K562 (cell line): ENCODE results near the gene ARID4B. TPM values are rescaled to one million over a fixed set of nuclear protein-coding genes. Genes with fewer than 3 reads are reported as not detected.
A peak's percentile ranks its signal among the peaks of the same experiment; 100 is the strongest.

Source experiments
- BDP1 ChIP-seq: IDR thresholded peaks from 3 replicates; pipeline ENCODE4 v1.6.1; 2011; ENCODE audit not compliant: insufficient read length, insufficient read depth
- CCNT2 ChIP-seq: IDR thresholded peaks from 2 replicates; pipeline ENCODE4 v1.6.1; 2011; ENCODE audit warnings: borderline replicate concordance, low read depth, mild to moderate bottlenecking, moderate library complexity, mixed read lengths, low read length; ENCODE audit not compliant: insufficient read length; ENCODE audit errors: extremely low read depth
- NCOA4 ChIP-seq: fragments of 450-650 bp; IDR thresholded peaks from 2 replicates; pipeline ENCODE4 v1.6.1; 2018; ENCODE audit warnings: mild to moderate bottlenecking; ENCODE audit not compliant: partially characterized antibody
- NR4A1 ChIP-seq, 2 experiments: fragments of 250-450 bp in 1 of 2; fragments of 450-650 bp in 1 of 2; sonication (Bioruptor Pico) in 1 of 2; IDR thresholded peaks; 2 replicates each; pipeline versions ENCODE4 v1.4.0 to v1.6.1; 2016 to 2020; ENCODE audit warnings: mild to moderate bottlenecking in 2 of 2, missing compliant biosample characterization in 1 of 2, missing genetic modification characterization in 1 of 2, moderate library complexity in 1 of 2
- POLR2B ChIP-seq: fragments of 450-650 bp; IDR thresholded peaks from 2 replicates; pipeline ENCODE4 v1.6.1; 2018; ENCODE audit warnings: low read depth; ENCODE audit not compliant: partially characterized antibody
- PTRF ChIP-seq: fragments of 450-650 bp; IDR thresholded peaks from 2 replicates; pipeline ENCODE4 v1.6.1; 2016; ENCODE audit warnings: mild to moderate bottlenecking, missing genetic modification characterization, missing compliant biosample characterization
- RNF2 ChIP-seq: sonication (generic); IDR thresholded peaks from 2 replicates; pipeline ENCODE4 v1.6.1; 2016
- SMAD4 ChIP-seq: fragments of 250-450 bp; sonication (Bioruptor Pico); conservative IDR thresholded peaks from 2 replicates; pipeline ENCODE4 v1.8.0; 2021; ENCODE audit warnings: inconsistent platforms, mild to moderate bottlenecking, moderate library complexity
- SMARCA4 ChIP-seq: fragments of 450-650 bp; IDR thresholded peaks from 2 replicates; pipeline ENCODE4 v1.6.1; 2016
- TAL1 ChIP-seq: fragments of 450-650 bp; IDR thresholded peaks from 2 replicates; pipeline ENCODE4 v1.6.1; 2016; ENCODE audit warnings: mild to moderate bottlenecking
- TEAD1 ChIP-seq, 2 experiments: fragments of 450-650 bp in 1 of 2; sonication (generic) in 1 of 2; formaldehyde crosslinking; IDR thresholded peaks; 2 replicates each; pipeline versions ENCODE4 v1.4.0 to v1.8.0; 2020 to 2022; ENCODE audit warnings: mild to moderate bottlenecking in 2 of 2, missing genetic modification reagents in 1 of 2
- ZNF12 ChIP-seq: sonication (generic); formaldehyde crosslinking; IDR thresholded peaks from 2 replicates; pipeline ENCODE4 v1.4.0; 2020; ENCODE audit warnings: mild to moderate bottlenecking, missing genetic modification reagents
- ZNF224 ChIP-seq: sonication (generic); formaldehyde crosslinking; IDR thresholded peaks from 2 replicates; pipeline ENCODE4 v1.8.0; 2022; ENCODE audit warnings: mild to moderate bottlenecking, missing genetic modification reagents
- ZNF77 ChIP-seq: fragments of 250-450 bp; sonication (Bioruptor Pico); IDR thresholded peaks from 2 replicates; pipeline ENCODE4 v1.5.0; 2020
- polyA plus RNA-seq, 8 experiments: library from polyadenylated mRNA; depleted of rRNA in 4 of 8; stranded (reverse) in 5 of 8; unstranded in 3 of 8; fragments of >200 nt; fragmentation: Nextera tagmentation in 2 of 8; fragmentation: Illumina TruSeq in 1 of 8; extraction: Ambion mirVana in 2 of 8; extraction: Trizol in 1 of 8; gene quantifications; 2 replicates each; pipeline versions ENCODE4 v1.2.1 to v1.2.3, GENCODE V29; 2011 to 2014; ENCODE audit warnings: inconsistent platforms in 1 of 8, missing spikeins in 1 of 8
- total RNA-seq, 7 experiments: library from RNA; depleted of rRNA in 6 of 7; stranded (reverse); fragments of >200 nt in 6 of 7; fragmentation: Illumina TruSeq in 2 of 7; extraction: Trizol in 2 of 7; gene quantifications; 2 replicates each; pipeline versions ENCODE4 v1.2.1 to v1.2.3, GENCODE V29; 2011 to 2021; ENCODE audit warnings: low replicate concordance in 1 of 7
- TF ChIP-seq, protein P1 (sequence below): sonication (generic); formaldehyde crosslinking; IDR thresholded peaks from 2 replicates; pipeline ENCODE4 v1.8.0; 2022; ENCODE audit warnings: missing genetic modification reagents, mild to moderate bottlenecking, borderline replicate concordance
- TF ChIP-seq, protein P2 (sequence below): IDR thresholded peaks from 2 replicates; pipeline ENCODE4 v1.6.1; 2011; ENCODE audit warnings: borderline replicate concordance, low read depth, mild to moderate bottlenecking, moderate library complexity, low read length; ENCODE audit not compliant: insufficient read depth, poor library complexity, severe bottlenecking
- TF ChIP-seq, protein P3 (sequence below): sonication (generic); formaldehyde crosslinking; IDR thresholded peaks from 2 replicates; pipeline ENCODE4 v1.8.1; 2023; ENCODE audit warnings: mild to moderate bottlenecking, missing genetic modification reagents
- TF ChIP-seq, protein P4 (sequence below): fragments of 450-650 bp; IDR thresholded peaks from 2 replicates; pipeline ENCODE4 v1.6.1; 2014; ENCODE audit warnings: low read depth, mild to moderate bottlenecking, moderate library complexity, borderline replicate concordance

Gene ARID4B
- total and polyA plus RNA-seq, 9 of the 15 experiments (the other 6 are each of a cell fraction or from before 2014, with no cell fraction given), result 8.4 to 38.9 (median 18.5) TPM

DNA sequence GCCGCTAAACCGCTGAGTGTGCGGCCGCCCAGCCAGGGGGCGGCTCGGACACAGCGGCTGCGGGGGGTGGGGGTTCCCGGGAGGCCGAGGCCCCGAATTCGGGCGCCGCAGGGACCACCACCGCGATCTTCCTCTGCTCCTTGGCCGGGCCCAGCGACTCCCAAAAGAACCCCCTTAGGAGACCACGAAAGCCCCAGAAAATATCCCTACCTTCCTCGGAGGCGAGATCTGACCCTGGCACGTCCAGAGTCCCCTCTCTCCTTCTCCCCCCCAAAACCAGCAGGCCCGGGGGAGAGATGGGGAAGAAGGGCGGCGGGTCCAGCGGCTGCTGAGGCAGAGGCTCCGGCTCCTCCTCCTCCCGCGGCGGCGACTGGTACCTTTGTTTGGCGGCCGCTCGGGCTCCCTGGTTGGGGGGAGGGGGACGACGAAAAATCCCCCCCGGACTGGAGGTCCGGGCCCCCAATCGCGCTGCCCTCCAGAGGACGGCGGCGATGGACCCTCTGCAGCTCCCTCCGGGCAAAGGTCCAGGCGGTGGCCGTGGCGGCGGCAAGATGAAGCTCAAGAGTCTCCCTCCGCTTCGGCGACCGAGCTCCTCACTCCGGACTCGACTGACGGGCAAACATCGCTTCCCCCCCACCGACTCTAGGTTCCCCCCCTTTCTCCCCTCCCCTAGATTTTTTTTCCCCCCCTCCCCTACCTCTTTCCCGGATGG is at the start of gene ARID4B (continued):
- TF ChIP-seq, protein P1, sequence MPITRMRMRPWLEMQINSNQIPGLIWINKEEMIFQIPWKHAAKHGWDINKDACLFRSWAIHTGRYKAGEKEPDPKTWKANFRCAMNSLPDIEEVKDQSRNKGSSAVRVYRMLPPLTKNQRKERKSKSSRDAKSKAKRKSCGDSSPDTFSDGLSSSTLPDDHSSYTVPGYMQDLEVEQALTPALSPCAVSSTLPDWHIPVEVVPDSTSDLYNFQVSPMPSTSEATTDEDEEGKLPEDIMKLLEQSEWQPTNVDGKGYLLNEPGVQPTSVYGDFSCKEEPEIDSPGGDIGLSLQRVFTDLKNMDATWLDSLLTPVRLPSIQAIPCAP, result no peak
- TF ChIP-seq NR4A1 (CRISPR knock-in tag; IDR thresholded peaks at IDR 0.05) (peak; percentile 65; the same call in 1 of the 2 replicates), NR4A1 (tag; IDR thresholded peaks at IDR 0.05) (no peak), SMARCA4 (0 out of 2 replicates have a peak, but pooled peaks have one; percentile 31), ZNF12 (no peak), BDP1 (no peak), SMAD4 (CRISPR knock-in tag) (peak; percentile 34; the same call in 1 of the 2 replicates), RNF2 (no peak), POLR2B (peak; percentile 58), ZNF224 (no peak), TEAD1 (CRISPR knock-in tag; IDR thresholded peaks at IDR 0.05) (no peak), PTRF (tag) (no peak), TAL1 (no peak), CCNT2 (no peak), NCOA4 (no peak), ZNF77 (no peak)
- TF ChIP-seq, protein P2, sequence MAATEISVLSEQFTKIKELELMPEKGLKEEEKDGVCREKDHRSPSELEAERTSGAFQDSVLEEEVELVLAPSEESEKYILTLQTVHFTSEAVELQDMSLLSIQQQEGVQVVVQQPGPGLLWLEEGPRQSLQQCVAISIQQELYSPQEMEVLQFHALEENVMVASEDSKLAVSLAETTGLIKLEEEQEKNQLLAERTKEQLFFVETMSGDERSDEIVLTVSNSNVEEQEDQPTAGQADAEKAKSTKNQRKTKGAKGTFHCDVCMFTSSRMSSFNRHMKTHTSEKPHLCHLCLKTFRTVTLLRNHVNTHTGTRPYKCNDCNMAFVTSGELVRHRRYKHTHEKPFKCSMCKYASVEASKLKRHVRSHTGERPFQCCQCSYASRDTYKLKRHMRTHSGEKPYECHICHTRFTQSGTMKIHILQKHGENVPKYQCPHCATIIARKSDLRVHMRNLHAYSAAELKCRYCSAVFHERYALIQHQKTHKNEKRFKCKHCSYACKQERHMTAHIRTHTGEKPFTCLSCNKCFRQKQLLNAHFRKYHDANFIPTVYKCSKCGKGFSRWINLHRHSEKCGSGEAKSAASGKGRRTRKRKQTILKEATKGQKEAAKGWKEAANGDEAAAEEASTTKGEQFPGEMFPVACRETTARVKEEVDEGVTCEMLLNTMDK, result no peak
- TF ChIP-seq, protein P3, sequence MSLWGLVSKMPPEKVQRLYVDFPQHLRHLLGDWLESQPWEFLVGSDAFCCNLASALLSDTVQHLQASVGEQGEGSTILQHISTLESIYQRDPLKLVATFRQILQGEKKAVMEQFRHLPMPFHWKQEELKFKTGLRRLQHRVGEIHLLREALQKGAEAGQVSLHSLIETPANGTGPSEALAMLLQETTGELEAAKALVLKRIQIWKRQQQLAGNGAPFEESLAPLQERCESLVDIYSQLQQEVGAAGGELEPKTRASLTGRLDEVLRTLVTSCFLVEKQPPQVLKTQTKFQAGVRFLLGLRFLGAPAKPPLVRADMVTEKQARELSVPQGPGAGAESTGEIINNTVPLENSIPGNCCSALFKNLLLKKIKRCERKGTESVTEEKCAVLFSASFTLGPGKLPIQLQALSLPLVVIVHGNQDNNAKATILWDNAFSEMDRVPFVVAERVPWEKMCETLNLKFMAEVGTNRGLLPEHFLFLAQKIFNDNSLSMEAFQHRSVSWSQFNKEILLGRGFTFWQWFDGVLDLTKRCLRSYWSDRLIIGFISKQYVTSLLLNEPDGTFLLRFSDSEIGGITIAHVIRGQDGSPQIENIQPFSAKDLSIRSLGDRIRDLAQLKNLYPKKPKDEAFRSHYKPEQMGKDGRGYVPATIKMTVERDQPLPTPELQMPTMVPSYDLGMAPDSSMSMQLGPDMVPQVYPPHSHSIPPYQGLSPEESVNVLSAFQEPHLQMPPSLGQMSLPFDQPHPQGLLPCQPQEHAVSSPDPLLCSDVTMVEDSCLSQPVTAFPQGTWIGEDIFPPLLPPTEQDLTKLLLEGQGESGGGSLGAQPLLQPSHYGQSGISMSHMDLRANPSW (CRISPR knock-in tag), result no peak
- TF ChIP-seq, protein P4, sequence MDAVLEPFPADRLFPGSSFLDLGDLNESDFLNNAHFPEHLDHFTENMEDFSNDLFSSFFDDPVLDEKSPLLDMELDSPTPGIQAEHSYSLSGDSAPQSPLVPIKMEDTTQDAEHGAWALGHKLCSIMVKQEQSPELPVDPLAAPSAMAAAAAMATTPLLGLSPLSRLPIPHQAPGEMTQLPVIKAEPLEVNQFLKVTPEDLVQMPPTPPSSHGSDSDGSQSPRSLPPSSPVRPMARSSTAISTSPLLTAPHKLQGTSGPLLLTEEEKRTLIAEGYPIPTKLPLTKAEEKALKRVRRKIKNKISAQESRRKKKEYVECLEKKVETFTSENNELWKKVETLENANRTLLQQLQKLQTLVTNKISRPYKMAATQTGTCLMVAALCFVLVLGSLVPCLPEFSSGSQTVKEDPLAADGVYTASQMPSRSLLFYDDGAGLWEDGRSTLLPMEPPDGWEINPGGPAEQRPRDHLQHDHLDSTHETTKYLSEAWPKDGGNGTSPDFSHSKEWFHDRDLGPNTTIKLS, result no peak
